Smooth muscle cell (in vitro differentiated cells): Measurements from ENCODE around the gene CHCHD3. TPM values are rescaled to one million over a fixed set of nuclear protein-coding genes. Genes with fewer than 3 reads are reported as not detected.
"Not testable (repeated sequence)": the region's sequence is repeated elsewhere in the genome, so short reads cannot be mapped to it uniquely, and the experiment has no call there.

Experiments
- DNase-seq: peaks from one replicate; lab custom pipeline; 2025; ENCODE audit not compliant: unreplicated experiment; lab: John Stamatoyannopoulos, UW
- H2AFZ ChIP-seq: fragments of 200-600 bp; sonication (generic); 2 replicates; pipeline ENCODE4 v1.6.0; 2016; ENCODE audit warnings: antibody characterized with exemption, low read depth, mild to moderate bottlenecking
- H3F3A ChIP-seq: fragments of 200-600 bp; sonication (generic); 2 replicates; pipeline ENCODE4 v1.6.0; 2017; ENCODE audit warnings: antibody characterized with exemption, low read depth
- H3K27ac ChIP-seq: fragments of 200-600 bp; sonication (generic); 2 replicates; pipeline ENCODE4 v1.5.1; 2016; ENCODE audit warnings: low read depth, mild to moderate bottlenecking
- H3K27me3 ChIP-seq: fragments of 200-600 bp; sonication (generic); 2 replicates; pipeline ENCODE4 v1.6.1; 2016; ENCODE audit warnings: low read depth, mild to moderate bottlenecking
- H3K36me3 ChIP-seq: fragments of 200-600 bp; sonication (generic); 2 replicates; pipeline ENCODE4 v1.5.1; 2016; ENCODE audit warnings: low read depth
- H3K4me1 ChIP-seq: fragments of 200-600 bp; sonication (generic); 2 replicates; pipeline ENCODE4 v1.5.1; 2016; ENCODE audit warnings: low read depth
- H3K4me2 ChIP-seq: fragments of 200-600 bp; sonication (generic); 2 replicates; pipeline ENCODE4 v1.6.0; 2016; ENCODE audit warnings: mild to moderate bottlenecking
- H3K4me3 ChIP-seq: fragments of 200-600 bp; sonication (generic); 2 replicates; pipeline ENCODE4 v1.5.1; 2016; ENCODE audit warnings: mild to moderate bottlenecking
- H3K79me2 ChIP-seq: fragments of 200-600 bp; sonication (generic); 2 replicates; pipeline ENCODE4 v1.6.0; 2016; ENCODE audit warnings: low read depth, mild to moderate bottlenecking
- H3K9ac ChIP-seq: fragments of 200-600 bp; sonication (generic); 2 replicates; pipeline ENCODE4 v1.6.0; 2016; ENCODE audit warnings: low read depth
- H3K9me3 ChIP-seq: fragments of 200-600 bp; sonication (generic); replicated peaks from 2 replicates; pipeline ENCODE4 v1.5.1; 2016; ENCODE audit warnings: low read depth
- H4K20me1 ChIP-seq: fragments of 200-600 bp; sonication (generic); 2 replicates; pipeline ENCODE4 v1.6.0; 2016; ENCODE audit warnings: low read depth
- CTCF ChIP-seq: fragments of 200-600 bp; sonication (generic); IDR thresholded peaks from 2 replicates; pipeline ENCODE4 v1.5.1; 2017; ENCODE audit warnings: borderline replicate concordance, mild to moderate bottlenecking, antibody characterized with exemption; ENCODE audit not compliant: insufficient read depth, poor library complexity, severe bottlenecking
- WGBS: methylation state at CpG from one replicate; pipeline ENCODE4 v1.1.7; 2016; ENCODE audit warnings: low lambda C conversion rate; 5-methylcytosine and 5-hydroxymethylcytosine counted together
- polyA plus RNA-seq: library from polyadenylated mRNA; unstranded; fragments of >200 nt; fragmentation: Nextera tagmentation; extraction: Ambion mirVana; gene quantifications from 2 replicates; pipeline ENCODE4 v1.2.1, GENCODE V29; 2016
- total RNA-seq: library from RNA; depleted of rRNA; stranded (reverse); fragments of >200 nt; gene quantifications from 2 replicates; pipeline ENCODE4 v1.2.3, GENCODE V29; 2014

CHCHD3 gene
- total and polyA plus RNA-seq, 2 experiments from 2014 or later, result 49.8 to 59.2 TPM

GRCh38 chr7:132972745-132973144, 109.1 kb downstream of the CHCHD3 start:
- 82% methylated on average over 1 of the region's 1 CpG for WGBS
- no peaks in the 10 kb centered on the region for H3F3A ChIP-seq

GRCh38 chr7:132970257-132970656, 111.6 kb downstream of the CHCHD3 start:
- no peak for TF ChIP-seq CTCF
- no peak overlapping the region for H2AFZ ChIP-seq
- no peaks in the 10 kb centered on the region for H3K27me3 ChIP-seq
- no peaks in the 10 kb centered on the region for H3K9me3 ChIP-seq
- H3K4me2 ChIP-seq, result no peak overlapping the region
- 97% methylated on average over 1 of the region's 1 CpG for WGBS
- H3F3A ChIP-seq, result no peaks in the 10 kb centered on the region
- DNase-seq, result no peak
- peaks cover 6% of the 10 kb centered on the region for H3K36me3 ChIP-seq
- H3K4me3 ChIP-seq, result no peak overlapping the region
- H3K79me2 ChIP-seq, result peaks cover 10% of the 10 kb centered on the region
- no peak overlapping the region for H3K27ac ChIP-seq
- H4K20me1 ChIP-seq, result peaks cover 49% of the 10 kb centered on the region
- peaks cover 18% of the 10 kb centered on the region for H3K4me1 ChIP-seq
- no peak overlapping the region for H3K9ac ChIP-seq

More at GRCh38 chr7:132972745-132973144, 109.1 kb downstream of the CHCHD3 start:
- Histone ChIP-seq H4K20me1 (peaks cover 45% of the 10 kb centered on the region), H3K4me2 (no peak overlapping the region), H3K79me2 (peaks cover 12% of the 10 kb centered on the region), H3K36me3 (peaks cover 6% of the 10 kb centered on the region), H3K4me1 (peaks cover 11% of the 10 kb centered on the region), H2AFZ (no peak overlapping the region), H3K9me3 (no peaks in the 10 kb centered on the region), H3K27me3 (no peaks in the 10 kb centered on the region), H3K9ac (no peak overlapping the region), H3K27ac (no peak overlapping the region), H3K4me3 (no peak overlapping the region)
- TF ChIP-seq CTCF, result no peak
- DNase-seq, result no peak

- Histone ChIP-seq H3K9ac (no peak overlapping the region), H4K20me1 (peaks cover 52% of the 10 kb centered on the region), H3K9me3 (no peaks in the 10 kb centered on the region), H3K36me3 (peaks cover 6% of the 10 kb centered on the region), H3K4me1 (peaks cover 18% of the 10 kb centered on the region), H3K79me2 (peaks cover 10% of the 10 kb centered on the region), H3K27ac (no peak overlapping the region), H3K27me3 (no peaks in the 10 kb centered on the region), H3K4me2 (no peak overlapping the region), H3F3A (no peaks in the 10 kb centered on the region), H2AFZ (no peak overlapping the region), H3K4me3 (no peak overlapping the region)
- DNase-seq, result no peak
- no peak for TF ChIP-seq CTCF
- WGBS, result 100% methylated on average over 1 of the region's 1 CpG
Observed at GRCh38 chr7:132969520-132969919, 112.4 kb downstream of the CHCHD3 start.

GRCh38 chr7:132967470-132967848, 114.4 kb downstream of the CHCHD3 start:
- H3K27me3 ChIP-seq, H2AFZ ChIP-seq, H3K4me2 ChIP-seq, H3K9me3 ChIP-seq, H3K9ac ChIP-seq, H3F3A ChIP-seq, DNase-seq, H3K27ac ChIP-seq, H3K36me3 ChIP-seq, H3K4me3 ChIP-seq: not testable (repeated sequence)
- WGBS, result 93% methylated on average over 4 of the region's 4 CpGs
- H4K20me1 ChIP-seq, result peaks cover 59% of the 10 kb centered on the region
- H3K79me2 ChIP-seq, result peaks cover 13% of the 10 kb centered on the region
- H3K4me1 ChIP-seq, result peaks cover 18% of the 10 kb centered on the region
